ENCODE results near the gene COL6A2. TPM values are rescaled to one million over a fixed set of nuclear protein-coding genes. Genes with fewer than 3 reads are reported as not detected.

The COL6A2 gene
- total RNA-seq, 1 donor: 487 TPM

GRCh38 chr21:46178961-46179360 is 81.0 kb downstream of the COL6A2 start:
- TF ChIP-seq CTCF (IDR thresholded peaks at IDR 0.05; ENCODE audit: insufficient read depth, low read depth, low read length): no peak
- DNase-seq (ENCODE audit: low read depth): no peak
- no peak overlapping the region for H3K4me3 ChIP-seq (ENCODE audit: low read depth, low read length)

Small RNA genes lying within 50 kb of the gene (small RNA-seq; reads per million reads assigned to genes)
- not detected for gene PSMA6P3

Other genes starting within 250 kb of the COL6A2 start
- 538 and 819 TPM in 2 replicates for gene COL6A1, start 116.3 kb upstream of the COL6A2 start, total RNA-seq
- gene FTCD, start 57.5 kb downstream of the COL6A2 start, total RNA-seq: under 0.01 and 0.43 TPM in 2 replicates
- 5.8 and 9.5 TPM in 2 replicates for gene SPATC1L, start 86.3 kb downstream of the COL6A2 start, total RNA-seq
- 139 and 182 TPM in 2 replicates for gene LSS, start 130.7 kb downstream of the COL6A2 start, total RNA-seq
- 60.9 and 67.6 TPM in 2 replicates for gene MCM3AP, start 187.5 kb downstream of the COL6A2 start, total RNA-seq
- 10.3 and 10.4 TPM in 2 replicates for gene YBEY, start 188.2 kb downstream of the COL6A2 start, total RNA-seq
- gene C21orf58, start 225.8 kb downstream of the COL6A2 start, total RNA-seq: 5.5 and 5.6 TPM in 2 replicates
- 21.6 and 23.8 TPM in 2 replicates for gene PCNT, start 226.0 kb downstream of the COL6A2 start, total RNA-seq